Keratinocyte (primary cell): Measurements from ENCODE around the gene KLHL14.

Experiments
- CTCF ChIP-seq, 3 experiments: IDR thresholded peaks in 1 of 3; conservative IDR thresholded peaks in 1 of 3; optimal IDR thresholded peaks in 1 of 3; 2 replicates in 2 of 3; 3 replicates in 1 of 3; pipeline versions ENCODE3 to v1.5.1; 2011; ENCODE audit warnings: low read length in 3 of 3, mild to moderate bottlenecking in 3 of 3, moderate library complexity in 2 of 3, control low read depth in 1 of 3, inconsistent platforms in 1 of 3; ENCODE audit not compliant: insufficient read depth in 2 of 3; ENCODE audit errors: extremely low read depth in 1 of 3
- EZH2 ChIP-seq: IDR thresholded peaks from one replicate; pipeline ENCODE4 v1.6.1; 2012; ENCODE audit warnings: inconsistent platforms, mild to moderate bottlenecking, low read length, moderate library complexity

- TF ChIP-seq CTCF (optimal IDR thresholded peaks at IDR 0.05 in 1 of 3, IDR thresholded peaks at IDR 0.05 in 1 of 3, conservative IDR thresholded peaks at IDR 0.05 in 1 of 3; ENCODE audit: extremely low read depth in 1 of 3, insufficient read depth in 2 of 3, low read length in 3 of 3), result no peak
- TF ChIP-seq EZH2, result no peak
Observed at GRCh38 chr18:32701313-32701712, 71.5 kb downstream of the KLHL14 start.
